Mesothelial cell of epicardium (in vitro differentiated cells): ENCODE measurements around the gene SRRT. TPM values are rescaled to one million over a fixed set of nuclear protein-coding genes. Genes with fewer than 3 reads are reported as not detected.
"Not testable (repeated sequence)": the region's sequence is repeated elsewhere in the genome, so short reads cannot be mapped to it uniquely, and the experiment has no call there.

Experiments
- DNase-seq, 2 experiments: peaks; one replicate each; pipeline ENCODE4 v3.0.0; 2021; ENCODE audit warnings: low spot score in 2 of 2; ENCODE audit not compliant: unreplicated experiment in 2 of 2
- H3K27ac Mint-ChIP-seq: 2 replicates; pipeline ENCODE4 v1.8.0; 2021; ENCODE audit warnings: mixed read lengths
- H3K27me3 Mint-ChIP-seq: 2 replicates; pipeline ENCODE4 v1.8.0; 2021; ENCODE audit warnings: low read depth, mixed read lengths
- H3K36me3 Mint-ChIP-seq: 2 replicates; pipeline ENCODE4 v1.8.0; 2021; ENCODE audit warnings: mixed read lengths
- H3K4me1 Mint-ChIP-seq: 2 replicates; pipeline ENCODE4 v1.8.0; 2021; ENCODE audit warnings: mixed read lengths
- H3K4me3 Mint-ChIP-seq: 2 replicates; pipeline ENCODE4 v1.8.0; 2021; ENCODE audit warnings: mild to moderate bottlenecking, moderate library complexity, mixed read lengths
- H3K9me3 Mint-ChIP-seq: 2 replicates; pipeline ENCODE4 v1.8.0; 2021; ENCODE audit warnings: mixed read lengths
- CTCF ChIP-seq: fragments of 200-600 bp; sonication (generic); IDR thresholded peaks from one replicate; pipeline ENCODE4 v1.5.0; 2021; ENCODE audit warnings: antibody characterized with exemption; ENCODE audit not compliant: unreplicated experiment
- total RNA-seq: library from RNA; stranded (reverse); gene quantifications from 3 replicates; pipeline ENCODE4 v1.2.1, GENCODE V29; 2021

The SRRT gene
- total RNA-seq, 1 donor from 2014 or later: 240 TPM

GRCh38 chr7:100902638-100903037 is 27.7 kb downstream of the SRRT start:
- H3K4me1 Mint-ChIP-seq: no peaks in the 10 kb centered on the region
- H3K36me3 Mint-ChIP-seq: no peaks in the 10 kb centered on the region
- no peak for TF ChIP-seq CTCF
- peaks cover 9% of the 10 kb centered on the region for H3K27me3 Mint-ChIP-seq
- no peak overlapping the region for H3K27ac Mint-ChIP-seq
- no peak for DNase-seq
- no peaks in the 10 kb centered on the region for H3K9me3 Mint-ChIP-seq
- H3K4me3 Mint-ChIP-seq: no peak overlapping the region

GRCh38 chr7:100908512-100908911 is 33.6 kb downstream of the SRRT start:
- Mint-ChIP-seq H3K9me3 (peaks cover 5% of the 10 kb centered on the region), H3K27ac (no peak overlapping the region), H3K27me3 (no peaks in the 10 kb centered on the region), H3K4me3 (no peak overlapping the region), H3K36me3 (no peaks in the 10 kb centered on the region), H3K4me1 (no peaks in the 10 kb centered on the region)
- DNase-seq: no peak
- TF ChIP-seq CTCF: no peak

- DNase-seq, H3K36me3 Mint-ChIP-seq, H3K4me3 Mint-ChIP-seq, H3K9me3 Mint-ChIP-seq, H3K27me3 Mint-ChIP-seq, H3K27ac Mint-ChIP-seq, H3K4me1 Mint-ChIP-seq: not testable (repeated sequence)
Observed at GRCh38 chr7:100910443-100910842, 35.5 kb downstream of the SRRT start.

GRCh38 chr7:100911484-100911883 is 36.6 kb downstream of the SRRT start:
- H3K9me3 Mint-ChIP-seq: peaks cover 5% of the 10 kb centered on the region
- peaks cover 3% of the 10 kb centered on the region for H3K4me1 Mint-ChIP-seq
- TF ChIP-seq CTCF: no peak
- H3K36me3 Mint-ChIP-seq: no peaks in the 10 kb centered on the region
- H3K27ac Mint-ChIP-seq: no peak overlapping the region
- no peak overlapping the region for H3K4me3 Mint-ChIP-seq
- no peaks in the 10 kb centered on the region for H3K27me3 Mint-ChIP-seq
- no peak for DNase-seq

GRCh38 chr7:100914208-100914878 is 39.4 kb downstream of the SRRT start:
- no peak for DNase-seq
- Mint-ChIP-seq H3K9me3 (no peaks in the 10 kb centered on the region), H3K27me3 (no peaks in the 10 kb centered on the region), H3K4me1 (peaks cover 9% of the 10 kb centered on the region), H3K27ac (no peak overlapping the region), H3K36me3 (no peaks in the 10 kb centered on the region), H3K4me3 (no peak overlapping the region)
- TF ChIP-seq CTCF: no peak

GRCh38 chr7:100914879-100915447 is 40.1 kb downstream of the SRRT start:
- H3K9me3 Mint-ChIP-seq: no peaks in the 10 kb centered on the region
- no peaks in the 10 kb centered on the region for H3K27me3 Mint-ChIP-seq
- no peaks in the 10 kb centered on the region for H3K36me3 Mint-ChIP-seq
- DNase-seq: no peak
- no peak overlapping the region for H3K4me3 Mint-ChIP-seq
- peaks cover 9% of the 10 kb centered on the region for H3K4me1 Mint-ChIP-seq
- no peak overlapping the region for H3K27ac Mint-ChIP-seq
- no peak for TF ChIP-seq CTCF

GRCh38 chr7:100919335-100919734 is 44.4 kb downstream of the SRRT start:
- not testable (repeated sequence) for H3K4me3 Mint-ChIP-seq, DNase-seq

GRCh38 chr7:100919779-100920437 is 45.0 kb downstream of the SRRT start:
- H3K36me3 Mint-ChIP-seq, H3K4me3 Mint-ChIP-seq, H3K9me3 Mint-ChIP-seq, DNase-seq, H3K27ac Mint-ChIP-seq, H3K27me3 Mint-ChIP-seq: not testable (repeated sequence)
- H3K4me1 Mint-ChIP-seq: peaks cover 19% of the 10 kb centered on the region

More at GRCh38 chr7:100919335-100919734, 44.4 kb downstream of the SRRT start:
- not testable (repeated sequence) for H3K27me3 Mint-ChIP-seq, H3K36me3 Mint-ChIP-seq, H3K9me3 Mint-ChIP-seq, H3K27ac Mint-ChIP-seq
- H3K4me1 Mint-ChIP-seq: peaks cover 19% of the 10 kb centered on the region
